BLaER1 treated with 17β-estradiol and CSF1 and Interleukin-3, amounts not matched to agents 10 nM and 100 nM (cell line): Measurements from ENCODE around the gene CBS.
"Not testable (repeated sequence)": the region's sequence is repeated elsewhere in the genome, so short reads cannot be mapped to it uniquely, and the experiment has no call there.

Source experiments
- H3K27ac ChIP-seq, 11 experiments: shearing (Covaris generic); formaldehyde crosslinking; 2 replicates each; pipeline ENCODE4 v1.8.1; 2022
- H3K27me3 ChIP-seq, 11 experiments: shearing (Covaris generic); formaldehyde crosslinking; 2 replicates each; pipeline ENCODE4 v1.8.1; 2022
- H3K36me3 ChIP-seq, 11 experiments: shearing (Covaris generic); formaldehyde crosslinking; 2 replicates each; pipeline ENCODE4 v1.8.1; 2022
- H3K4me1 ChIP-seq, 10 experiments: shearing (Covaris generic); formaldehyde crosslinking; 2 replicates each; pipeline ENCODE4 v1.8.1; 2022
- H3K4me2 ChIP-seq, 11 experiments: shearing (Covaris generic); formaldehyde crosslinking; 2 replicates each; pipeline ENCODE4 v1.8.1; 2022
- H3K4me3 ChIP-seq, 10 experiments: shearing (Covaris generic); formaldehyde crosslinking; 2 replicates each; pipeline ENCODE4 v1.8.1; 2022
- H3K9ac ChIP-seq, 11 experiments: shearing (Covaris generic); formaldehyde crosslinking; 2 replicates each; pipeline ENCODE4 v1.8.1; 2022
- H3K9me3 ChIP-seq, 11 experiments: shearing (Covaris generic); formaldehyde crosslinking; replicated peaks in 1 of 11; 2 replicates each; pipeline ENCODE4 v1.8.1; 2022
- H4K20me1 ChIP-seq, 11 experiments: shearing (Covaris generic); formaldehyde crosslinking; 2 replicates each; pipeline ENCODE4 v1.8.1; 2022
- Cebpa-rat ChIP-seq, 11 experiments: shearing (Covaris generic); IDR thresholded peaks; 2 replicates each; pipeline ENCODE4 v1.8.1; 2022

Gene CBS

GRCh38 chr21:43020771-43021170 is 54.9 kb downstream of the CBS start:
- H3K4me1 ChIP-seq, result peaks cover 6 to 85% (median 55%) of the 10 kb centered on the region in 10 experiments
- H3K4me2 ChIP-seq, result peak overlapping the region in 9 of 11 experiments; percentile 26 to 71 (median 66); a peak in 17 of 22 replicates
- peaks cover 34 to 99% (median 47%) of the 10 kb centered on the region in 11 experiments for H3K36me3 ChIP-seq
- H3K9ac ChIP-seq, result no peak overlapping the region; a peak in 1 of 22 replicates
- TF ChIP-seq Cebpa-rat (IDR thresholded peaks at IDR 0.05), result no peak
- H3K27ac ChIP-seq, result no peak overlapping the region
- no peak overlapping the region for H3K4me3 ChIP-seq
- H3K27me3 ChIP-seq, result peaks cover 0 to 7% (median 0%) of the 10 kb centered on the region in 11 experiments; a peak in 1 of 22 replicates
- no peaks in the 10 kb centered on the region for H3K9me3 ChIP-seq
- H4K20me1 ChIP-seq, result peaks cover 0 to 51% (median 22%) of the 10 kb centered on the region in 11 experiments; a peak in 15 of 22 replicates

- H3K4me1 ChIP-seq, result peaks cover 6 to 85% (median 59%) of the 10 kb centered on the region in 10 experiments
- H3K4me2 ChIP-seq, result peak overlapping the region in 9 of 11 experiments; percentile 26 to 71 (median 66); a peak in 16 of 22 replicates
- no peak overlapping the region for H3K27ac ChIP-seq
These were observed 55.5 kb downstream of the CBS start for GRCh38 chr21:43020177-43020576.

GRCh38 chr21:43018519-43018918 is 57.1 kb downstream of the CBS start:
- Histone ChIP-seq H3K9me3 (no peaks in the 10 kb centered on the region), H4K20me1 (peaks cover 0 to 52% (median 22%) of the 10 kb centered on the region in 11 experiments; a peak in 15 of 22 replicates), H3K4me2 (peak overlapping the region in 4 of 11 experiments; percentile 22 to 71 (median 69); a peak in 7 of 22 replicates), H3K9ac (no peak overlapping the region), H3K27ac (no peak overlapping the region), H3K4me1 (peaks cover 6 to 87% (median 60%) of the 10 kb centered on the region in 10 experiments), H3K27me3 (peaks cover 0 to 7% (median 0%) of the 10 kb centered on the region in 11 experiments; a peak in 1 of 22 replicates), H3K36me3 (peaks cover 28 to 93% (median 34%) of the 10 kb centered on the region in 11 experiments), H3K4me3 (no peak overlapping the region)
- TF ChIP-seq Cebpa-rat (IDR thresholded peaks at IDR 0.05), result no peak

More at GRCh38 chr21:43020177-43020576, 55.5 kb downstream of the CBS start:
- H3K9me3 ChIP-seq, result no peaks in the 10 kb centered on the region
- peaks cover 29 to 93% (median 41%) of the 10 kb centered on the region in 11 experiments for H3K36me3 ChIP-seq
- peak overlapping the region in 1 of 11 experiments; percentile 25; a peak in 1 of 22 replicates for H3K9ac ChIP-seq
- peaks cover 0 to 7% (median 0%) of the 10 kb centered on the region in 11 experiments; a peak in 1 of 22 replicates for H3K27me3 ChIP-seq
- no peak overlapping the region for H3K4me3 ChIP-seq
- no peak for TF ChIP-seq Cebpa-rat (IDR thresholded peaks at IDR 0.05)
- H4K20me1 ChIP-seq, result peaks cover 0 to 52% (median 22%) of the 10 kb centered on the region in 11 experiments; a peak in 15 of 22 replicates

- H3K9me3 ChIP-seq, result no peaks in the 10 kb centered on the region
- H3K27me3 ChIP-seq, result peaks cover 0 to 7% (median 0%) of the 10 kb centered on the region in 11 experiments; a peak in 1 of 22 replicates
- peaks cover 0 to 37% (median 21%) of the 10 kb centered on the region in 11 experiments; a peak in 15 of 22 replicates for H4K20me1 ChIP-seq
- H3K4me3 ChIP-seq, result no peak overlapping the region
- TF ChIP-seq Cebpa-rat (IDR thresholded peaks at IDR 0.05), result no peak
- H3K4me1 ChIP-seq, result peaks cover 6 to 69% (median 50%) of the 10 kb centered on the region in 10 experiments
- peaks cover 35 to 93% (median 43%) of the 10 kb centered on the region in 11 experiments for H3K36me3 ChIP-seq
- H3K9ac ChIP-seq, result peak overlapping the region in 3 of 11 experiments; percentile 1 to 46 (median 9); a peak in 3 of 22 replicates
- H3K27ac ChIP-seq, result no peak overlapping the region; a peak in 1 of 22 replicates
- peak overlapping the region; percentile 34 to 92 (median 79); a peak in 21 of 22 replicates for H3K4me2 ChIP-seq
These were observed 58.9 kb downstream of the CBS start for GRCh38 chr21:43016728-43017127.

- Histone ChIP-seq H3K9ac (peak overlapping the region in 4 of 11 experiments; percentile 1 to 46 (median 10); a peak in 4 of 22 replicates), H3K9me3 (no peaks in the 10 kb centered on the region), H3K4me1 (peaks cover 6 to 62% (median 43%) of the 10 kb centered on the region in 10 experiments), H3K4me2 (peak overlapping the region; percentile 34 to 92 (median 79); a peak in 21 of 22 replicates), H3K27ac (no peak overlapping the region; a peak in 1 of 22 replicates), H3K27me3 (0 out of 22 replicates have a peak, but pooled peaks cover 0 to 7% (median 0%) of the 10 kb centered on the region in 11 experiments), H4K20me1 (peaks cover 0 to 30% (median 18%) of the 10 kb centered on the region in 11 experiments; a peak in 15 of 22 replicates), H3K4me3 (no peak overlapping the region), H3K36me3 (peaks cover 40 to 93% (median 46%) of the 10 kb centered on the region in 11 experiments)
- TF ChIP-seq Cebpa-rat (IDR thresholded peaks at IDR 0.05), result no peak
These were observed 59.6 kb downstream of the CBS start for GRCh38 chr21:43015906-43016540.

GRCh38 chr21:43012596-43012995 is 63.0 kb downstream of the CBS start:
- Histone ChIP-seq H3K4me3 (no peak overlapping the region), H3K27ac (no peak overlapping the region), H3K9me3 (no peaks in the 10 kb centered on the region), H4K20me1 (peaks cover 0 to 15% (median 10%) of the 10 kb centered on the region in 11 experiments; a peak in 14 of 22 replicates), H3K9ac (no peak overlapping the region), H3K4me1 (peaks cover 6 to 28% (median 22%) of the 10 kb centered on the region in 10 experiments), H3K36me3 (peaks cover 64 to 94% (median 73%) of the 10 kb centered on the region in 11 experiments), H3K27me3 (0 out of 22 replicates have a peak, but pooled peaks cover 0 to 7% (median 0%) of the 10 kb centered on the region in 11 experiments), H3K4me2 (no peak overlapping the region)
- no peak for TF ChIP-seq Cebpa-rat (IDR thresholded peaks at IDR 0.05)

GRCh38 chr21:43006874-43007208 is 68.8 kb downstream of the CBS start:
- TF ChIP-seq Cebpa-rat (IDR thresholded peaks at IDR 0.05), result no peak
- no peak overlapping the region for H3K4me3 ChIP-seq
- peaks cover 0 to 8% (median 0%) of the 10 kb centered on the region in 11 experiments; a peak in 3 of 22 replicates for H4K20me1 ChIP-seq
- H3K4me2 ChIP-seq, result no peak overlapping the region
- no peak overlapping the region for H3K27ac ChIP-seq
- no peaks in the 10 kb centered on the region for H3K27me3 ChIP-seq
- no peaks in the 10 kb centered on the region for H3K4me1 ChIP-seq
- H3K9me3 ChIP-seq, result no peaks in the 10 kb centered on the region
- no peak overlapping the region for H3K9ac ChIP-seq
- peaks cover 67 to 84% (median 77%) of the 10 kb centered on the region in 11 experiments for H3K36me3 ChIP-seq

- not testable (repeated sequence) for H3K27me3 ChIP-seq, H3K4me3 ChIP-seq, H3K4me1 ChIP-seq, H3K4me2 ChIP-seq, H4K20me1 ChIP-seq, H3K9me3 ChIP-seq, H3K27ac ChIP-seq, H3K9ac ChIP-seq
- H3K36me3 ChIP-seq, result peaks cover 61 to 78% (median 71%) of the 10 kb centered on the region in 11 experiments
These were observed 69.4 kb downstream of the CBS start for GRCh38 chr21:43006051-43006873.
